ENCODE results near the gene FAM171A2.

The FAM171A2 gene

GRCh38 chr17:44317545-44317944, 46.1 kb downstream of the FAM171A2 start:
- DNase-seq = no peak

- no peak for DNase-seq
Measured at GRCh38 chr17:44315760-44316731, 47.6 kb downstream of the FAM171A2 start.

GRCh38 chr17:44314869-44315661, 48.6 kb downstream of the FAM171A2 start:
- peak; percentile 12 to 14 for DNase-seq

- DNase-seq = no peak
Measured at GRCh38 chr17:44314524-44314868, 49.2 kb downstream of the FAM171A2 start.

- DNase-seq = no peak
Measured at GRCh38 chr17:44314031-44314430, 49.6 kb downstream of the FAM171A2 start.

GRCh38 chr17:44312396-44313104, 51.1 kb downstream of the FAM171A2 start:
- DNase-seq = no peak

- no peak for DNase-seq
Measured at GRCh38 chr17:44311562-44312181, 52.0 kb downstream of the FAM171A2 start.

GRCh38 chr17:44310609-44311376, 52.9 kb downstream of the FAM171A2 start:
- no peak for DNase-seq

GRCh38 chr17:44310188-44310587, 53.5 kb downstream of the FAM171A2 start:
- no peak for DNase-seq

GRCh38 chr17:44309472-44309871, 54.2 kb downstream of the FAM171A2 start:
- no peak for DNase-seq

- no peak for DNase-seq
Measured at GRCh38 chr17:44308865-44309264, 54.8 kb downstream of the FAM171A2 start.

- peak; percentile 62 to 63 for DNase-seq
Measured at GRCh38 chr17:44308320-44308818, 55.3 kb downstream of the FAM171A2 start, which contains the start of gene RUNDC3A. RUNDC3A (plus strand) TSS chr17:44308601; CDS start chr17:44308833, 232 bp downstream.

- no peak for DNase-seq
Measured at GRCh38 chr17:44307387-44308186, 56.1 kb downstream of the FAM171A2 start.

- DNase-seq = no peak
Measured at GRCh38 chr17:44304651-44305050, 59.0 kb downstream of the FAM171A2 start.
